ENCODE results near the gene TP53I13.
"Not testable (repeated sequence)": the region's sequence is repeated elsewhere in the genome, so short reads cannot be mapped to it uniquely, and the experiment has no call there.

TP53I13 gene, protein sequence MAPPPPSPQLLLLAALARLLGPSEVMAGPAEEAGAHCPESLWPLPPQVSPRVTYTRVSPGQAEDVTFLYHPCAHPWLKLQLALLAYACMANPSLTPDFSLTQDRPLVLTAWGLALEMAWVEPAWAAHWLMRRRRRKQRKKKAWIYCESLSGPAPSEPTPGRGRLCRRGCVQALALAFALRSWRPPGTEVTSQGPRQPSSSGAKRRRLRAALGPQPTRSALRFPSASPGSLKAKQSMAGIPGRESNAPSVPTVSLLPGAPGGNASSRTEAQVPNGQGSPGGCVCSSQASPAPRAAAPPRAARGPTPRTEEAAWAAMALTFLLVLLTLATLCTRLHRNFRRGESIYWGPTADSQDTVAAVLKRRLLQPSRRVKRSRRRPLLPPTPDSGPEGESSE

GRCh38 chr17:29568331-29569244, at the start of gene TP53I13:
Gene TP53I13 (plus strand): TSS chr17:29568701. CDS start chr17:29568759, 58 bp downstream.
- peak; percentile 58 for DNase-seq

GRCh38 chr17:29524692-29525091, 43.8 kb upstream of the TP53I13 start:
- no peak for DNase-seq

DNA sequence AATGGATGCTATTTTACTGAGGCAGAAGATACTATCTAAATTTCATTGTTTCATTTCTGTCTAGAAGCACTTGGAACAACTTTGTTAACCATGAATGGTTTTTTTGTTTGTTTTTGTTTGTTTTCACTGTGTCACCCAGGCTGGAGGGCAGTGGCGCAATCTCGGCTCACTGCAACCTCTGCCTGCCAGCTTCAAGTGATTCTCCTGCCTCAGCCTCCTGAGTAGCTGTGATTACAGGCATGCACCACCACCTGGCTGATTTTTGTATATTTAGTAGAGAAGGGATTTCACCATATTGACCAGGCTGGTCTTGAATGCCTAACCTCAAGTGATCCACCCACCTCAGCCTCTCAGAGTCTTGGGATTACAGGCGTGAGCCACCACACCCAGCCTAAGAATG, 42.2 kb upstream of the TP53I13 start:
- DNase-seq: no peak

DNA sequence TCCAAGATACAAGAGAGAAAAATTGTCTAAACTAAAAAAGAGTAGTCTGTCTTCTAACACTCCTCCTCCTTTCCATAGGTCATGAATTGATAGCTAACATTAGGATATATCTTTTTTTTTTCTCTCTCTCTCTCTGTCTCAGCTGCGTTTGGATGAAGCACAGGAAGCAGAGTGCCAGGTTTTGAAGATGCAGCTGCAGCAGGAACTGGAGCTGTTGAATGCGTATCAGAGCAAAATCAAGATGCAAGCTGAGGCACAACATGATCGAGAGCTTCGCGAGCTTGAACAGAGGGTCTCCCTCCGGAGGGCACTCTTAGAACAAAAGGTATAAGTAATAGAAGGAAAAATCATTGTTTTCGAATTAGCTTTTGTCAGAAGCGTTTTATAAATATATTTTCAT, 34.5 kb upstream of the TP53I13 start:
- no peak for DNase-seq

GRCh38 chr17:29544066-29544465, 24.4 kb upstream of the TP53I13 start:
- DNase-seq: no peak

DNA sequence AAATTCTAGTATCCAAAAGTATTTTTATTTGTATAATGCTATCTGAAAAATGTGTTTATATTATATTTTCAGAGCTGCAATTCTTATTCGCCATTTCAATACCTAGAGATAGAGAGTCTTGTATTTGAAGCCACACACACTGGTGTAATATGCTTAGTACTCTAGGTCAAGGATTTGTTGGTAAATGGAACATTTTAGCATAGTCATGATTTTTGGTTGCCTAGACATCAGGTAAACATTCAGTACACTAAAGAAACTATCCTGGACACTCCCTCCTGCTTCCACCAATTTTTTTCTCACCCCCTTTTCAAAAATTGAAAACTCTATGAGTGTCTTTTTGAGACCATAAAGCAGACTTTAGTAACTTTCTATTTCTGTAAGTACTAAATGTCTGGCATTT, 22.4 kb upstream of the TP53I13 start:
- no peak for DNase-seq

DNA sequence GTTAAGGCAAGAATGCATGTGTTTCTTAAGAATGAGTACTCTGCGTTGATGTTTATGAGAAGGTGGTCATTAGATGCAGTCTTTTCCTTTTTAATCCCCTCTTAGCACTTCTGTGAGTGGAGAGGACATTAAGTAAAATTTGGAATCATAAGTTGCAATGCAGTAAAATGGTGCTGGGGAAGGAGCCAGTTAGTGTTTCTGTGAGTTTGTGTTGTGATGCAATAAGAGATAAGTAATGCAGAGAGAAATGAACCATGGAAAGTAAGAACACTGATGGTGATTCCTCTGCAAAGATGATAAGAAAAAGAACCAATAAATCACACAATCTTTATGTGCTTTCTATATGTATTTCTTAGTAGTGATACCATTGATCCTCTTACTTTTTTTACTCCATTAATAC, 21.7 kb upstream of the TP53I13 start:
- DNase-seq: no peak

- no peak for DNase-seq
Observed at GRCh38 chr17:29549177-29549923, 19.2 kb upstream of the TP53I13 start.

GRCh38 chr17:29555840-29556239, 12.7 kb upstream of the TP53I13 start:
- DNase-seq: no peak

- DNase-seq: no peak
Observed at GRCh38 chr17:29557085-29557738, 11.3 kb upstream of the TP53I13 start.

- DNase-seq: no peak
Observed at GRCh38 chr17:29557739-29558116, 10.8 kb upstream of the TP53I13 start.

GRCh38 chr17:29558139-29558538, 10.4 kb upstream of the TP53I13 start:
- DNase-seq: not testable (repeated sequence)

GRCh38 chr17:29559640-29560039, 8.9 kb upstream of the TP53I13 start:
- DNase-seq: no peak

DNA sequence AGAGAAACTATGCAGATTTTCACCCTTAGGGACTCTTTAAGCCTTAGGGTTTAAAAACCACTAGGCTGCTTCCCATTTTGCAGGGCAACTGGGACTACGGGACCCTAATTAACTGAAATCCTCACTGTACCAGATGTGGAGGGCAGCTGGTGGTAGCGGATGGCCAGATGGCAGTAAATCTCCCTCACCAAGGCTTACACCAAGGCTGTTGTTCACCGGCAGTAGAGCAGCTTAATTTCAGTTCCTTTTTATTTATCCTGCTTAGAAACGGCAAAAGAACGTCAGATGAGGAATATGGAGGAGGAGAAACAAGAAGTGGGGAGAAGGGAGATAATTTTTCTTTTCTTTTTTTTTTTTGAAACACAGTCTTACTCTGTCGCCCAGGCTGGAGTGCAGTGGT, 8.2 kb upstream of the TP53I13 start:
- no peak for DNase-seq

DNA sequence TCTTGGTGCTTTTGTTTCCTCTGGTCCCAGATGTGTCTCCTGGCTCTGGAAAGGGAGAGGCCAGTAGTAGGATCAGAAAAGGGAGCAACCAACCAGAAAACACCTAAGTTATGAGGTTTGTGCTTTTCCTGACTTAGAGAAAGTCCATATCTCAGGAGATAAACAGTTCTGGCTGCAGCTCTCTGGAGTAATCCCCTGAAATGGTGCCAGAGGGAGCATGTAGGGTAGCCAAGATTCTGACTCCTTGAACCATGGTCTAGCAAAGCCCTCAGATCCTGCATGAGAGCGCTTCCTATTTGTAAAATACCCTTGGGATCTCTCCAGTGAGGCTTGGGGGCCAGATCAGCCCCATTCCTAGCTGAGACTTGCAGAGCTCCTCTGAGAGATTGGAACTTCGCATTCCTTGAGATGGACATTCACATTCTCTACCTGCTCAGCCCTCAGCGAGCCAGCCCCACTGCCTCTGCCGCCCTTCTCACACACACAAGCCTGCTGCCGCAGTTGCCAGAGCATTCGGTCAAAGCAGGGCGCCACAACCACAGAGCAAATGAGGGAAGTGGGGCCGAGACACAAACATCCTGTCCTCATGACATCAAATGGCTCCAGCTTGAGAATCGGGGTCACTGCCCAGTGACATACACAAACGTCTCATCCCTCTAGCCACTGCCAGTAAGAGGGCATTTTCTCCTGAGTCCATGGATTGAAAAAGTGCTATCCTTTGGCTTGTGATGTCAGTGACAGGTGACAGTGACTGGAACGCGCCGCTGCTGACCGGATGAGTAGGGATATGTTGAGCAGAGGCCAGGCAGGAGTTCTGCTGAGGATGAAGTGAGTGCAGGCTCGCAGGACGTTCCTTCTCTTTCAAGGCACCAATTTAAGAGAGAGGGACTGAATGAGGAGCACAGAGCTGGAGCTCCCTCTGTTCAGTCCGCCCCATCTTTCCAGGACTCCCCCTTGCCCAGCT, 6.7 kb upstream of the TP53I13 start:
- DNase-seq: no peak

DNA sequence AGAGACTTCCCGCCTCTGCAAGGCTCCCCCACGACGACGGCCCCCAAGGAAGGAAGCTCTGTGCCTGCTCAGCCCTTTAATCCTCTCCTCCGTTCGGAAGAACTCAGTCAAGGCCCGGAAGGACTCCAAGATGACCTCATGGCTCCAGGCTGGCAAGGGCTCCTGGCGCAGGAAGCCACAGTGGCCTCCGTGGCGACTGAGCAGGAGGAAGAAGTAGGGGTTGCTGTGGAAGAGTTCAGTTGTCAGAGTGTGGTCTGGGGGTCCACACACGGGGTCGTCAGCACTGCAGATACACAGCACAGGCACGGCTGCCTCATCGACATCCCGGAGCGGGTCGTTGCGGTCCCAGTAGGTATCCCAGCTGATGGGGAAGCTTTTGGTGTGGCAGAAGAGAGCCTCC, 5.9 kb upstream of the TP53I13 start:
- DNase-seq: no peak

DNA sequence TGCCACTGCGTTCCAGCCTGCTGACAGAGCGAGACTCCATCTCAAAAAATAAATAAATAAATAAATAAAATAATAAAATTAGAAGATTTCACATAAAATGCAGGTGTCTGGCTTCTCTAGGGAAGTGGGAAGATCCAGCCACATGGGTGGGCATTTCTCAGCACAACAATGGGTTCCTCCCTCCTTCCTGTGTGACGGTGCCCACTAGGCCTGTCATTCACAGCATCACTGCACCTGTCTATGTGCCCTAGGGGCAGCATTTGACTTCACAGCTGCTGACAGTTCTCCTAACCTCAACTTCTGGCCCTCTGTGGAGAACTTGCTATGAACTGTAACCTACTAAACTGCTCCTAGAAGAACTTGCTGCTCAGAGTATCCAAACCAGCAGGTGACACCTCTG, 4.7 kb upstream of the TP53I13 start:
- DNase-seq: no peak

GRCh38 chr17:29565643-29566472, 2.6 kb upstream of the TP53I13 start:
- DNase-seq: peak; percentile 59

- peak; percentile 44 for DNase-seq
Observed at GRCh38 chr17:29566473-29567303, 1.8 kb upstream of the TP53I13 start, which contains the start of gene ABHD15. Gene ABHD15 (minus strand): TSS chr17:29567037. CDS start chr17:29566966, 71 bp downstream.

- no peak for DNase-seq
Observed at GRCh38 chr17:29567304-29567553, 1.3 kb upstream of the TP53I13 start.

All from DMS153 (cell line).